HG03139 (cell line): ENCODE data around the gene TMEM129.

ENCODE experiments used
- ATAC-seq: cut with Tn5 transposase; IDR thresholded peaks from one replicate; pipeline ENCODE4 v1.9.1; 2021; ENCODE audit not compliant: unreplicated experiment

The TMEM129 gene

DNA sequence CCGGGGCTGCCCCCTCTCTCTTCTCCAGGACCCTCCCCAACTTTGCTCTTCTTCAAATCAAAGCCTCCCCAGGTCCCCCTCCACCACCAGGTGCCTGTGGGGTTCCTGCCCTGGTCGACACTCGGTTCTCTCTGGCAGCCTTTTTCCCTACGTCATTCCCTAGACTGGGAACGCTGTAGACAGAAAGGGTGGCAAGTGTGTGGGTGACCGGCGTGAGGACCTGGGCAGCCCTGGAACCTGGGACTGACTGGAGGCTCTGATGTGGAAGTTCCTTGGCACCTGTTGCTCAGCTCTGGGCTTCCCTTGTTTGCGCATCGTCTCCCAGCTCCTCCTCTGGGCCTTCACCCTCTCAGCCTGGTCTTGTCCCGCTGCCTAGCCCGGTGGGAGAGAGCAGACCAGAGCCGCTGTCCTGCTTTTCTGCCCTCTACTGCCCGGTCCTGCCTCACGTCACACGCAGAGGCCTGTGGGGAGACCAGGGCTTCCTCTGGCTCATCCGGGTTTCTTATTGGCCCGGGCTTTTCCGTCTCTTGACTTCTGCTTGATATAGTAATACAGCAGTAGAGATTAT is 1.5 kb upstream of the TMEM129 start:
- ATAC-seq: no peak

DNA sequence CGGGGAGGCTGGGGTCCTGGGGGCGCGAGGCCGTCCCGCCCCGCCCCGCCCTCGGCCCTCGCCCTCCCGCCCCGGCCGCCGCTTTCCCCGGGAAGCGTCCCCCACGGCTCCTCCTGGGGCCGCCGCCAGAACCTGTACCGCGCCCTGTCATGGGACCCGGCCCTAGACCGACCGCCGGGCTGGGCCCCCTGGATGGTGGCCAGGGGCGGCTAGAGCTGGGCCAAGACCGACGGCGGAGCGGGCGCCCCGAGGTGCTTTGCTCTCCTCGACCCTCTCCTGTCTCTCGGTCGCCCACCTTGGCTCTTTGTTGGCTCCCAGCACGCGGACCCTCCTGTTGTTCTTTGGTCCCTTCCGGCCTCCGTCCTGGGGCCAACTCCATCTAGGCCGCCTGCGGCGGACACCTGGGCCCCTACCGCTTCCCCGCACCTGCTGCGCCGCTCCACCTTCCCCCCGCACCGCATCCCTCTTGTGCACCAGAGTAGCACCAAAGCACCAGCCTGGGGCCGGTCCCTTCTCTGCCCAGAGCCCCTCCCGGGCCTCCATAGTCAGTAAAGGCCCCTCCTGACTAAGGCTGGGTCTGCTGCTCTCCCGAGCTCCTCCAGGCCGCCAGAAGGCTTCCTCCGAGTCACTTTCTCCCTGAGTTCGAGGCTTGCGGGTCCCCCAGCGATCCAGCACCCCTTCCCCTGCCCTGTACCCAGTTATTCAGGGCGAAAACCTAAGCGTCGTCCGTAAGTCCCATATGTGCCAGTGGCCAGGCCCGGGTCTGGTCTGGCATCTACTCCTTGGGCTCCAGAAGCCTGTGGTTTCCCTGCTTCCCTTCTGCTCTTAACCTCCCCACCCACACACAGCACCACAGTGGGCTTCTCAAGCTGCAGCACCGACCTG is 785 bp upstream of the TMEM129 start:
- peak; percentile 1 for ATAC-seq

DNA sequence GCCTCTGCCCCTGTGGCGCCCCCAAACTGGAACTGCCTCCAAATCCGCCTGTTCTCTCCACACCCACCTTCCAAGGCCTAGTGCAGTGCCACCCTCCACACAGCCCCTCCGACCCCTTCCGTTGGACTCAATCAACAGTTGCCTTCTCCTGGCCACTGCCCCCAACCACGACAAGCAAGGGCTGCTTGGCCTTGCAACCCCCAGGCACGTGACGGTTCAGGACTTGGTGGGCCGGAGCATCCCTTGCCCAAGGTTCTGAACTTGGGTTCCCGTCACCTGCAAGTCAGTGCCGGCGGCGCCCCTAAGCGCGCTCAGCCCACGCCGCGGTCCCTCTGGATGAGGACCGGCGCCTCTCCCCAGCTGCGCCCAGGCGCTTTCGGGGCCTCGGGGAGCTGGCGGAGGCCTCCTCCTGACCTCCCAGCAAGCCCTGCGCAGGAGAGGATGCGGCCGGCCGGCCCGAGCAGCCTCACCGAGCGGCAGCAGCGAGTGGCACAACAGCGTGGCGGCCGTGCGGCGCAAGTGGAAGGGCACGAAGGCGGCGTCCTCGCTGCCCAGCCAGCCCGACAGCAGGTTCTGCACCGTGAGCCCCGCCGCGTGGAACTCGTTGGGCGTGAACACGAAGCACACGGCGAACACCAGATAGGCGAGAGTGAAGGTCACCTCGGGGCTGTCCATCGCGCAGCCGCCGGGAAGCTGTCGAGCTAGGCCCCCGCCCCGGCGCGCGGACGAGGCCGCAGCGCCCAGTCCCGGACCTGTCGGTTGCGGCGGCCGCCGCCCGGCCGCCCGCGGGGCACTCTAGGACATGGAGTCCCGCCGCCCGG is 750 bp downstream of the TMEM129 start:
- ATAC-seq: no peak

DNA sequence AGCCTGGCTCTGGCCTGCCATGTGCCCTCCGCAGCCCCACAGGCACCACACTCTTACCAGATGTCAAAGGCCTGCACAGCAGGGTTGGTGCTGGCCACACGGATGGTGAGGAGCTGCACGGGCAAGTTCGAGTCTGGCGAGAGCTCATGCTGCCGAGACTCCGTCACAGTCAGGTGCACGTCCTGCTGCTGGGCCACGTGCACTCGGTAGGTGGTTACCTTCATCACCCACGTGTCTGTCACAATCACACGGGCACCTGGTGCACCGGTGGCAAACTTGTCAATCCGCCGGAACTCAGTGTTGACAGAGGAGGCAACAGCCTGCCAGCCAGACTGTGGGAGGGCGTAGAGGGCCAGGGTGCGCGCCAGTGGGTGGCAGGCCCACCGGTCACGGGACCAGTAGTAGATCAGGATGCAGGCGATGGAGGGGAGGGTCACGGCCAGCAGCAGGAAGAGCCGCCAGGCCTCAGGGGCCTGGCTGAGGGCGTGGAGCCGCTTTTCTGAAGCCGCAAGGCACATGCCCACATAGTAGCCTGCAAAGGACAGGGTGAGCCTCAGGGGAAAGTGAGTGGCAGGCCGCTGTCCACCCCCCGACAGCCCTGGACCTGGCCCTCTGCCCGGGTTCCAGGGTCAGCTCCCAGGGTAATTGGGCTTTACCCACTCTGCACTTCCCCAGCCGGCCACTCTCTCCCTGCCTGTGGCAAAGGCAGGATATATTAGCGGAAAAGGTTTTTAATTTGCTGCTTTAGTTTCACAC is 2.9 kb downstream of the TMEM129 start:
- ATAC-seq: no peak

DNA sequence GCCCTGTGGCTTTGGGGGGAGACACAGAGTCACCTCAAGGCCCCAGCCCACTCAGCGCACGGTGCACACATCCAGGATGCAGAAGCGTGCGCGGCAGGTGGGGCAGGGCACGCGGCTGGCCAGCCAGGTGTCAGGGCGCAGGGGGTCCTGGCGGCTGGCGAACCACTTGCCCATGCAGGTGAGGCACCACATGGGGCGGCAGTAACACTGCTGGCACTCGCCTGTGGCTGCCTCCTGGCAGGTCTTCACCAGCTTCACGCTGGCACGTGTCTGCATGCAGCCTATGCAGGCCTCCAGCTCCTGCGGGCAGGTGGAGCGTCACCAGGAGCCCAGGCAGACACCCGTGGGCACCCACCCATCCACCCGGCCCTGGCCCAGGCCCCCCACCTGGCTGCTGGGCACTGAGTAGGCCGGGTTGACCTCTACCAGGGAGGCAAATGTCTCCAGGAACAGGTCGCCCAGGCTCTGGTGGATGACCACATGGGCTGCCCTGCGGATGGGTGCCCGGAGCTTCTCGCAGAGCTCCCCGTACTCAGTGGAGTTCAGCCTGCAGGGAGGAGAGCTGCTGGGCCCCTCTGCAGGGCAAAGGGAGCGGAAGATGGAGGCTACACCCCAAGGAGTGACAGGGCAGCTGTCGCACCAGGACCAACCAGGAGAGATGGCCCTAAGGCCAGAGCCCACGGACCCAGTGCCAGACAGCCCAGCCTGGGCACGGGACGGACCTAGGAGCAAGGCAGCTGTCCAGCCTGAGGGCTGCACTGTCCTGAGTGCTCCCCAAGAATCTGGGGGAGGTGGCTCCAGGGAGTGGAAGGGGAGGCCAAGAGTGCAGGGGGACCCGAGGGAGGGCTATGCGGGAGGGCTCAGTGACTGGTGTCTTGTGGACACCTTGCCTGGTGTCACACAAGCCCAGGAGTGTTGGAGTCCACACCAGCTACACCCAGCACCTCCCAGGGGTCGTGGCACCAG is 3.7 kb downstream of the TMEM129 start:
- no peak for ATAC-seq

DNA sequence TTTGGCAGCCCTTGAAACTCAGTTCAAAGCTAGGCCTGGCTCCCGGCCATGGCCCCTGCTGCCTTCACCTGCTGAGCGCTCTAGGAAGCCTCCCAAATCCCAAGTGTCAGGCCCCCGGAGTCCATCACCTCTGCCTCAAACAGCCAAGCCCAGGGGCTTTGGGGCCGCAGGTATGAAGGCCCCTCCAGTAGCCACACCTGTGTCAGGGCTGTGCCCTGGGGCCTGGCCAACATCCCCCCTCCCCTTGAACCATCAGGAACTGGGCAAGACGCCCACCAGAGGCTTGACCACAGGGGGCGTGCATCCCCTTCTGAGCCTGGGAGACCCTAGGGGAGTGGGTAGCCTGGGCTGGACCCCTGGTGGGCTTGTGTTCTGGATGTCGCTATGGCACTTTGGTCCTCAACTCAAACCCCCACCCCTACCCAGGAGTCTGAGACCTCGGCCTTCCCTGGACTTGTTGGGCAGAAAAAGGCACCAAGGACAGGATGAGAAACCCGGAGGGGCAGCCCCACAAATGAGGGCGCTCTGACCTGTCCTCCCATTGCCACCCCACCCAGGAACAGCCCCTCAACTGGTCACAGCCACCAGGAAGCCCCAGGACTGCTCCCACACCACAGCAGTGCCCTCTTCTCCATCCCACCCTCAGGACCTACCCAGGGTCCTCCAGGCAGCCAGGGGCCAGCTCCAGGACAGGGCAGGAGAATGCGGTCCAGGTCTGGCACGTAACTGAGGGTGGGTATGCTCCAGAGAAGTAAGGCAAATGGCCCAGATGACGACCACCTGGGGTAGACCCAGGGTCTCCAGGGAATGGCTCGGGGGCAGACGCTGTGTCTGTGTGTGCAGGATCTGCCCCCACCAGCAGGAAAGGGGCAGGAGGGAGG is 4.8 kb downstream of the TMEM129 start:
- no peak for ATAC-seq

DNA sequence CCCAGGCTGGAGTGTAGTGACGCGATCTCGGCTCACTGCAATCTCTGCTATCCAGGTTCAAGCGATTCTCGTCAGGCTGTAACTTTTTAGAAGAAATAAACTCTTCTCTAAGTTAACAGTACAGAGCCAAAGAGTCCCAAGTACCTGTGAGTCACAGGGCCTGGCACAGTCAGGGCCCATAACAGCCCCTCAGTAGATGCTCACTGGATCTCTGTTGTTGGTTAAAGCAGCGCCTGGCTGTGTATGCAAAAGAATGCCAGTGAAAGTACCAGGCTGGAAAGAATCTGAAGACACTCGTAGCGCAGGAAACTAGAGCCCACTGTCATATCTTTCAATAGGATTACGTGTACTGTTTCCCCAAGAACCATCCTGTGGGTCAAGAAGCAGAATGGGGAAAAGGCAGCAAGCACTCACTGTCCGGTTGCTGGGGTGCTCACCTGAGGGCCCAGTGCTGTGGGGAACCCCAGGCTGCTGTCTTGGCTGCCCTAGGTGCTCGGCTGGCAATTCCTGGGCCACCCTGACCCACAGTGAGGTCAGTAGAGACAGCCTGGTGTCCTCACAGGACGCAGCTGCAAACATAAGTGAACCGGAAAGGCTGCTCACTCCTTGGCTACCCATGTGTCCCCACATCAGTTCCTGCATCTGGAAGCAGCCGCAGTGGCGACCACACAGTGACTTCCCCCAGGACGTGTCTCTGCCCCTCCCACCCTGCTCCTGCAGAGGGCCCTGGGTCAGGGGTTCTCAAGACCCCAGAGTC is 5.9 kb downstream of the TMEM129 start:
- no peak for ATAC-seq

DNA sequence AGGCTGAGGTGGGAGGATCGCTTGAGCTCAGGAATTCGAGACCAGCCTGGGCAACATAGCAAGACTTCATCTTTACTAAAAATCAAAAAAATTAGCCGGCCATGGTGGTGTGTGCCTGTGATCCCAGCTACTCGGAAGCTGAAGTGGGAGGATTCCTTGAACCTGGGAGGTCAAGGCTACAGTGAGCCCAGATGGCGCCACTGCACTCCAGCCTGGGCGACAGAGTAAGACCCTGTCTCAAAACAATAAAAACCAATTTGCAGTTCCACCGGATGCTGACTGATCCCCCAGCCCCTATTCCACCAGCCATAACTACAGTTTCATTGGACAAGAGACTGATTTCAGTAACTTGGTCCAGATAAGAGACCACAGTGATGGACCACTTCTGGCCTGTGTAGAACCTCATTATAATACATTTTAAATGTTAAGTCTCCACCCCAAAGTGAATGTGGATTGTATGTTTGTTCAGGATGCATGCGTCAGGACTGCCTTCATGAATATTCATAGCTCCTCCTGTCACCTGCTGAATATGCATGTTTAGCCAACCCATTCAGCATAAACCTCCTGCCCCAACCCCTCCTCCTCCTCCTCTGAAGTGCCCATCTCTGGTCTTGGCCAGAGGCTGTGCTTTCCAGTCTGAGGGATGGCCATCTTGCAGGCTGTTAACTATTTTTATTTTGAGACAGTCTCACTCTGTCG is 6.7 kb downstream of the TMEM129 start:
- no peak for ATAC-seq

DNA sequence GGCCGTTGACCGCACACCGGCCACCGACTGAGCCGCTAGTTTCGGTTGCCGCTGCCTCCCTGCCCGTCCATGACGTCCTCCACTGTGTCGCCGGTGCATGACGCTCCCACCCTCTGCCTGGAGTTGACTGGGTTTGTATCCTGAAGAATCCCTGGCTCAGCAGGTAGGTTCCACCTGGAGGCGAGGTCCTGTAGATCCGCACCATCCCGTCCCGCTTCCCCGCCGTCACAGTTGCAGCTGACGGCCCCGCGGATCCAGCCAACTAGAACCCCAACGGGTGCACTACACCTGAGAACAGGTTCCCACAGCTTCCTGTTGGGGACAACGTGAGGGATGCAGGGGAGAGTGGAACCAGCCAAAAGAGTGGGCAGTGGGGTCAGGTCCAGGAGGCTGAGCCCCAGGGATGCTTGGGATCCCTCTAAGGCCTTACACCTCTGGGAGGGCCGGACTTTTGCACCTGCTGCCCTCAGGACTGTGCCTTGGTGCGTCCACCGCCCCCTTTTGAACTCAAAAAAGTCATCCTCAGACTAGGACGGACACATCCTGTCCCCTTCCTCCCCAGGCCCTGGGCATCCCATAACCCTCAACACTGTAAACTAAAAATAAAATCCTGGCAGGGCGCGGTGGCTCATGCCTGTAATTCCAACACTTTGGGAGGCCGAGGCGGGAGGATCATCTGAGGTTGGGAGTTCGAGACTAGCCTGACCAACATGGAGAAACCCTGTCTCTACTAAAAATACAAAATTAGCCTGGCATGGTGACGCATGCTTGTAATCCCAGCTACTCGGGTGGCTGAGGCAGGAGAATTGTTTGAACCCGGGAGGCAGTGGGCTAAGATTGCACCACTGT is 7.9 kb downstream of the TMEM129 start:
- ATAC-seq: no peak

DNA sequence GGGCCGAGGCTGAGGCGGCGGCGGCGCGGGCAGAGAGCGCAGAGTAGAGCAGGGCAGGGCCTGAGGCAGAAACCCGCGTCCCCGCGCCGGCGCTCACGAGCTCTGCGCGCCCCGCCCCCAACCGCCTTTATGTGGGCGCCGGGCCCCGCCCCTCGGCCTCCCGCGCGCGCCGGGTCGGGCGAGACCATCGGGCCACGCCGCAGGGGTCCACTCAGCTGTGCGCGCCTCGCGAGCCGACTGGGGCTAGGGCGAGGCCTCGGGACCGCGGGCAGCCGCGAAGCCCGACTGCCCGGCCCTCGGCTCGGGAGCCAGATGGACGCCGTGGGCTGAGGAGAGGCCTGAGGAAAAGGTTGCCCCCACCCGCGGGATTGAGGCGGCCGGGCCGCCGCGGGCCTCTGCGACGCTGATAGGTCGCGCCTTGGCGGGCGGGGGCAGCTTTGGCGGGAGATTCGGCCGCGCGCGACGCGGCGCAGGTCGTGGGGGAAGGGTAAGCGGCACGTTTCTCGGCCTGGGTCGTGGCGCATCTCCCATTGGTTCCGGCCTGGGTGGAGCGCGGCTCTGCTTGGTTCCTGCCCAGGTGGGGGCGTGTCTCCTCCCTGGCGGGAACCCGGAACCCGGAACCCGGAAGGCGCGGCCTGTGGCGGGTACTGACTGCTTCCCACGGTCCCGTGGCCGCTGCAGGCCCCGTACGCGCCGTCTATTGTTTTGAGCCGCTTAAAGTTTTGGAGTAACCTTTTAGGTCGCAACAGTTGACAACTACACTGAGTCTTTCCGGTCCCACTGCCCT is 8.7 kb downstream of the TMEM129 start, which contains the start of gene SLBP:
Gene SLBP, minus strand, starts transcription at position 104 of the 787 bp plus-strand sequence. CDS start 131 bp downstream, outside the sequence.
- ATAC-seq: peak; percentile 71

DNA sequence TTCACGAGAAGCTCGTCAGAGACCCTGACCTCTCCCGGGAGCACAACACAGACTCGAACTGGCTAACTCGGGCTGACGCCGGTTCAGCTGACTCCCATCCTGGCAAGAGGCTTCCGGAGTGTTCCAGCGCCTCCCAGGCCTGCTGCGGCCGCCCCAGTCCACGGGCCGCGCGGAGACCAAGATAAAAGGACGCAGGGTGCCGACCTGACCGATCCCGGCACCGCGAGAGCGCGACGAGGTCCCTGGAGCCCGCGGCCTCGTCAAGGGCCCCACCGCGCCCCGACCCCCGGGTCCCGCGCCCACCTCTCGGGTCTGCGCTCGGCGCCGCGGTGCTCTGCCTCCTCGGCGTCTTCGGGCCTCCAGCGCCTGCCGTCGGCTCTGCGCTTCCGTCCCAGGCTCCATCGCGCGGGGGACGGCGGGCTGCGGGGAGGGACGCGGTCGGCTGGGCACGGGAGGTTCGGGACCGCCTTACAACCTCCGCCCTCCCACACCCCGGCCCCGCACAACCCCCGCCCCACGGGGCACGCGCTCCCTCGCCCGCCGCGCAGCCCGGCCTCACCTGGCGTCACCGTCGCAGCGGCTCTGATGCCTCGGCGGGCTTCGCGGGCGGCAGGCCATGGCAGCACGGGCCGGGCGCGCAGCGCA is 9.4 kb downstream of the TMEM129 start:
- ATAC-seq: no peak

DNA sequence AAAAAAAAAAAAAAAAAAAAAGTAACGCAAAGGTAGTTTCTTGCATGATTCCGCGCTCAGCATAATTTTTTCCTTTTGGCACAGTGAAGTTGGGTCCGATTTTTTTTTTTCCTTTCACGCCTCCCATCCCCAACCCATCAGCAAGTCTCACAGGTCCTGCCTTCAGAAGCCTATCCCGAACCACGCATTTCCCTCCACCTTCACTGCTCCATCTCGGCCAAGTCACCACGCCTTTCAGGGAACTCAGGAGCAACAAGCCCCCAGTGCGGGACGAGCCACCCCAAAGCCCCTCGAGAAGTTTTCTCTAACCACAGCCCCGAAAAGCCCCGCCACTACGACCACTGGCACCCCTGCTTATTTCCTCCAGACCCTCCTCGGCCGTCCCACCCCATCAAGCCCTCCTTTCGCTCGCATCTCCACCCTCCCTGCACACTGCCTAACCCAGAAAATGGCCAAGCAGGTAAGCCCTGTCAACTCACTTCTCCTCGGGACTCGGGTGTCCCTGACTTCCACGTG is 10.0 kb downstream of the TMEM129 start:
- no peak for ATAC-seq

DNA sequence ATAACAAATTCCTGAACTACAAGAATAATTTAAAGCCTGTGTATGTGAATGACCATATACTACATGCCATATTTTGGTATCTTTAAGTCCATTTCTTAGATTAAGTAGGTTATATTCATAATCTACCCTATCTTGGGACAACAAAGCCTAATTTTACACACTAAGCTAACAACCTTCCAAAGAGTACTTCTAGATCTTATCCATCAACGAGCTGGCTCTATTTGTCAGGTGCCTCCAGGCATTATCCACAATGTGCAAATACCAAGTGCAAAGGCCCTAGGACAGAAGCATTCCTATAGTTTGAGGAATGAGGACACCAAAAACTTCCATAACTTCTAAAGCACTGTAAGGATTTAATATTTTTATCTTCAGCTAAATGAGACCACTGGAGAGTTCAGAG is 12.5 kb downstream of the TMEM129 start:
- ATAC-seq: no peak

DNA sequence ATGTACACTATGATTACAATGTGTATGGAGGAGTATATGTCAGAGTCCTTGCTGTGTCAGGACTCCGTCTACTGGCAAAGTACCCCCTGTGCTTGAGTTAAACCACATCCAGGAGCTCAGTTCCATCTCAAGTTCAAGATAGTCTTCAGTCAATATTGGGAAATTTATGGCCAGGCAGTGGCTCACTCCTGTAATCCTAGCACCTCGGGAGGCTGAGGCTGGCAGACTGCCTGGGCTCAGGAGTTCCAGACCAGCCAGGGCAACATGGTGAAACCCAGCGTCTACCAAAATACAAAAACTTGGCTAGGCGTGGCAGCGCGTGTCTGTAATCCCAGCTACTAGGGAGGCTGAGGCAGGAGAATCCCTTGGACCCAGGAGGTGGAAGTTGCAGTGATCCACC is 14.8 kb downstream of the TMEM129 start:
- ATAC-seq: no peak

DNA sequence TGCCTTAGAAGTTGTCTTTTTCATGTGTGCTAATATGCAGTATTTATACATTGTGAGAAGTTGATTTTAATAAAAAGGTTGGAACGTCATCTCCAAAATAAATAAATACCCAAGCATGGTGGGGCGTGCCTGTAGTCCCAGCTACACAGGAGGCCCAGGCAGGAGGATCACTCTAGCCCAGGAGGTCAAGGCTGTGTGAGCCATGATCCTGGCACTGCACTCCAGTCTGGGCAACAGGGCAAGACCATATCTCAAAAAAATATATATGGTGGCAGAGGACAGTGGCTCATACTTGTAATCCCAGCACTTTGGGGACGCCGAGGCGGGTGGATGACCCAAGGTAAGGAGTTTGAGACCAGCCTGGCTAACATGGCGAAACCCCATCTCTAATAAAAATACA is 15.4 kb downstream of the TMEM129 start:
- no peak for ATAC-seq
